Liver (tissue), 3 donors: ENCODE measurements around the gene MED8.

Experiments
- CTCF ChIP-seq: fragments of 150-350 bp; IDR thresholded peaks from 2 replicates; pipeline ENCODE4 v1.5.1; 2017; ENCODE audit warnings: improper control_type of control experiment, low read depth, low read length; ENCODE audit not compliant: missing input control
- EGR1 ChIP-seq, 2 donors: IDR thresholded peaks; 2 replicates each; pipeline ENCODE4 v1.6.1; 2016 to 2018; ENCODE audit warnings: antibody characterized with exemption in 2 of 2, low read depth in 2 of 2
- FOXA1 ChIP-seq: IDR thresholded peaks from 2 replicates; pipeline ENCODE4 v1.6.1; 2016; ENCODE audit warnings: antibody characterized with exemption
- GABPA ChIP-seq, 2 donors: IDR thresholded peaks in 1 of 2; conservative IDR thresholded peaks in 1 of 2; 2 replicates each; pipeline ENCODE4 v1.6.1; 2016; ENCODE audit warnings: antibody characterized with exemption in 2 of 2, mild to moderate bottlenecking in 1 of 2, moderate library complexity in 1 of 2
- JUND ChIP-seq, 2 donors: IDR thresholded peaks; 2 replicates each; pipeline ENCODE4 v1.6.1; 2016; ENCODE audit warnings: antibody characterized with exemption in 2 of 2
- MAX ChIP-seq: IDR thresholded peaks from 2 replicates; pipeline ENCODE4 v1.6.1; 2016; ENCODE audit warnings: antibody characterized with exemption
- RAD21 ChIP-seq, 2 donors: IDR thresholded peaks; 2 replicates each; pipeline ENCODE4 v1.6.1; 2016; ENCODE audit warnings: antibody characterized with exemption in 2 of 2, mild to moderate bottlenecking in 2 of 2
- SP1 ChIP-seq: IDR thresholded peaks from 2 replicates; pipeline ENCODE4 v1.6.1; 2018; ENCODE audit warnings: antibody characterized with exemption, mild to moderate bottlenecking
- TAF1 ChIP-seq: conservative IDR thresholded peaks from 2 replicates; pipeline ENCODE4 v1.6.1; 2016; ENCODE audit warnings: antibody characterized with exemption, mild to moderate bottlenecking
- YY1 ChIP-seq: IDR thresholded peaks from 2 replicates; pipeline ENCODE4 v1.6.1; 2016; ENCODE audit warnings: antibody characterized with exemption, mild to moderate bottlenecking
- TF ChIP-seq, protein P1 (sequence below): IDR thresholded peaks from 2 replicates; pipeline ENCODE4 v1.6.1; 2016; ENCODE audit warnings: antibody characterized with exemption, mild to moderate bottlenecking
- donor health status: healthy.
- donor health status: healthy.

DNA sequence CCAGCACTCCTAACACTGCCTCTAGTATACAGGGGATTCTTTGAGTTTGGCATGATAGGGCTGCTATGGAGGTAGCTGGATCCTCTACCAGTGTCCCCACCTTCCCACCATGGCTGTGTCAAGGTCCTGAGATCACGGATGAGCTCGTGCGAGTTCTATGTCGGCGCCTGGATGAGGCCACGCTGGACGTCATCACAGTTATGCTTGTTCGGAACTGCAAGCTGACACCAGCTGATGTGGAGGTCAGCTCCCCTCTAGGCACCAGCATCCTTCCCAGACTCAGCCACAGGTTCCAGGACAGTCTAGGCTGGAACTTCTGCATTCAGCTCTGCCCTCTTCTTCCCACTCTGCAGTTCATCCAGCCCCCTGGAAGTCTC, 49.0 kb upstream of the MED8 start:
- TF ChIP-seq MAX (no peak), CTCF (no peak), RAD21 (IDR thresholded peaks at IDR 0.05) (no peak), EGR1 (IDR thresholded peaks at IDR 0.05; ENCODE audit: low read depth in 2 of 2) (no peak), JUND (IDR thresholded peaks at IDR 0.05) (no peak), TAF1 (no peak), SP1 (no peak), GABPA (IDR thresholded peaks at IDR 0.05 in 1 of 2, conservative IDR thresholded peaks at IDR 0.05 in 1 of 2) (no peak), YY1 (no peak), FOXA1 (no peak)
- TF ChIP-seq, protein P1, sequence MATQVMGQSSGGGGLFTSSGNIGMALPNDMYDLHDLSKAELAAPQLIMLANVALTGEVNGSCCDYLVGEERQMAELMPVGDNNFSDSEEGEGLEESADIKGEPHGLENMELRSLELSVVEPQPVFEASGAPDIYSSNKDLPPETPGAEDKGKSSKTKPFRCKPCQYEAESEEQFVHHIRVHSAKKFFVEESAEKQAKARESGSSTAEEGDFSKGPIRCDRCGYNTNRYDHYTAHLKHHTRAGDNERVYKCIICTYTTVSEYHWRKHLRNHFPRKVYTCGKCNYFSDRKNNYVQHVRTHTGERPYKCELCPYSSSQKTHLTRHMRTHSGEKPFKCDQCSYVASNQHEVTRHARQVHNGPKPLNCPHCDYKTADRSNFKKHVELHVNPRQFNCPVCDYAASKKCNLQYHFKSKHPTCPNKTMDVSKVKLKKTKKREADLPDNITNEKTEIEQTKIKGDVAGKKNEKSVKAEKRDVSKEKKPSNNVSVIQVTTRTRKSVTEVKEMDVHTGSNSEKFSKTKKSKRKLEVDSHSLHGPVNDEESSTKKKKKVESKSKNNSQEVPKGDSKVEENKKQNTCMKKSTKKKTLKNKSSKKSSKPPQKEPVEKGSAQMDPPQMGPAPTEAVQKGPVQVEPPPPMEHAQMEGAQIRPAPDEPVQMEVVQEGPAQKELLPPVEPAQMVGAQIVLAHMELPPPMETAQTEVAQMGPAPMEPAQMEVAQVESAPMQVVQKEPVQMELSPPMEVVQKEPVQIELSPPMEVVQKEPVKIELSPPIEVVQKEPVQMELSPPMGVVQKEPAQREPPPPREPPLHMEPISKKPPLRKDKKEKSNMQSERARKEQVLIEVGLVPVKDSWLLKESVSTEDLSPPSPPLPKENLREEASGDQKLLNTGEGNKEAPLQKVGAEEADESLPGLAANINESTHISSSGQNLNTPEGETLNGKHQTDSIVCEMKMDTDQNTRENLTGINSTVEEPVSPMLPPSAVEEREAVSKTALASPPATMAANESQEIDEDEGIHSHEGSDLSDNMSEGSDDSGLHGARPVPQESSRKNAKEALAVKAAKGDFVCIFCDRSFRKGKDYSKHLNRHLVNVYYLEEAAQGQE: no peak
